B cell (primary cell): ENCODE measurements around the gene THRA. TPM values are rescaled to one million over a fixed set of nuclear protein-coding genes. Genes with fewer than 3 reads are reported as not detected.

Experiments used
- ATAC-seq: fragments of 200-7000 bp; cut with Tn5 transposase; one replicate; pipeline ENCODE4 v1.10.0; 2021; ENCODE audit warnings: low read depth, mild to moderate bottlenecking, moderate number of reproducible peaks, moderate library complexity
- CTCF ChIA-PET: fragments of 350-600 bp; sonication (Branson Sonifier 250); formaldehyde crosslinking; loops from one replicate; lab custom pipeline; 2021; ENCODE audit warnings: antibody characterized with exemption, inconsistent platforms; lab: Charles Lee
- POLR2A ChIA-PET: fragments of 350-600 bp; sonication (Branson Sonifier 250); formaldehyde crosslinking; loops from one replicate; lab custom pipeline; 2021; ENCODE audit warnings: antibody characterized with exemption; lab: Charles Lee
- DNase-seq: peaks from one replicate; pipeline ENCODE4 v3.0.0; 2013
- H2AFZ ChIP-seq: 2 replicates; pipeline ENCODE4 v1.6.1; 2012; ENCODE audit warnings: mild to moderate bottlenecking, low read depth, low read length; ENCODE audit not compliant: insufficient read depth, poor library complexity, severe bottlenecking
- H3K27ac ChIP-seq, 2 donors: 1 replicate in 1 of 2; 2 replicates in 1 of 2; pipeline ENCODE4 v1.5.1; 2012 to 2013; ENCODE audit warnings: low read length in 2 of 2, mild to moderate bottlenecking in 2 of 2, moderate library complexity in 1 of 2
- H3K27me3 ChIP-seq, 4 experiments: fragments of 200-600 bp in 1 of 4; sonication (generic) in 1 of 4; replicated peaks in 1 of 4; 1 replicate in 2 of 4; 2 replicates in 2 of 4; pipeline versions ENCODE4 v1.6.1 to v1.7.0; 2013 to 2016; ENCODE audit warnings: low read length in 3 of 4, mild to moderate bottlenecking in 2 of 4, mixed read lengths in 1 of 4, moderate library complexity in 1 of 4; ENCODE audit not compliant: insufficient read depth in 4 of 4, control insufficient read depth in 3 of 4; ENCODE audit errors: control extremely low read depth in 1 of 4
- H3K36me3 ChIP-seq, 2 experiments: replicated peaks in 1 of 2; 1 replicate in 1 of 2; 2 replicates in 1 of 2; pipeline versions ENCODE4 v1.6.1 to v1.7.1; 2013; ENCODE audit warnings: low read length in 1 of 2; ENCODE audit not compliant: insufficient read depth in 2 of 2, control insufficient read depth in 1 of 2; ENCODE audit errors: control extremely low read depth in 1 of 2, extremely low read depth in 1 of 2
- H3K4me1 ChIP-seq, 2 donors: fragments of 200-600 bp in 1 of 2; sonication (generic) in 1 of 2; 1 replicate in 1 of 2; 2 replicates in 1 of 2; pipeline versions ENCODE4 v1.5.1 to v1.6.1; 2013 to 2017; ENCODE audit warnings: low read length in 2 of 2; ENCODE audit not compliant: control insufficient read depth in 2 of 2, insufficient read depth in 2 of 2
- H3K4me2 ChIP-seq: replicated peaks from 2 replicates; pipeline ENCODE3; 2012; ENCODE audit warnings: mild to moderate bottlenecking, low read depth, low read length; ENCODE audit not compliant: poor library complexity, severe bottlenecking
- H3K4me3 ChIP-seq, 5 experiments: fragments of 200-600 bp in 1 of 5; sonication (generic) in 1 of 5; 1 replicate in 3 of 5; 2 replicates in 2 of 5; pipeline versions ENCODE4 v1.5.1 to v1.7.0; 2011 to 2016; ENCODE audit warnings: low read length in 4 of 5, mild to moderate bottlenecking in 4 of 5, low read depth in 2 of 5, control low read depth in 1 of 5, moderate library complexity in 1 of 5; ENCODE audit not compliant: insufficient read depth in 1 of 5; ENCODE audit errors: control extremely low read depth in 1 of 5, extremely low read depth in 1 of 5
- H3K79me2 ChIP-seq: fragments of 200-600 bp; sonication (generic); one replicate; pipeline ENCODE4 v1.6.0; 2016; ENCODE audit warnings: low read length; ENCODE audit not compliant: control insufficient read depth, insufficient read depth
- H3K9ac ChIP-seq: fragments of 200-600 bp; sonication (generic); 2 replicates; pipeline ENCODE4 v1.6.1; 2017; ENCODE audit warnings: mild to moderate bottlenecking, low read length, moderate library complexity
- H3K9me3 ChIP-seq, 3 donors: one replicate each; pipeline versions ENCODE4 v1.6.1 to v1.7.1; 2013; ENCODE audit warnings: low read length in 2 of 3; ENCODE audit not compliant: control insufficient read depth in 2 of 3, insufficient read depth in 1 of 3; ENCODE audit errors: control extremely low read depth in 1 of 3
- H4K20me1 ChIP-seq: 2 replicates; pipeline ENCODE4 v1.6.0; 2012; ENCODE audit warnings: mild to moderate bottlenecking, low read length; ENCODE audit not compliant: insufficient read depth, control insufficient read depth, poor library complexity, severe bottlenecking
- H3K27ac Mint-ChIP-seq: one replicate; pipeline ENCODE4 v1.8.0; 2021; ENCODE audit warnings: mixed read lengths
- H3K27me3 Mint-ChIP-seq: one replicate; pipeline ENCODE4 v1.8.0; 2021; ENCODE audit warnings: mixed read lengths
- H3K4me1 Mint-ChIP-seq: one replicate; pipeline ENCODE4 v1.8.0; 2021; ENCODE audit warnings: mixed read lengths
- H3K4me3 Mint-ChIP-seq: one replicate; pipeline ENCODE4 v1.8.0; 2021; ENCODE audit warnings: mixed read lengths
- H3K9me3 Mint-ChIP-seq: one replicate; pipeline ENCODE4 v1.8.0; 2022; ENCODE audit warnings: mixed read lengths; ENCODE audit not compliant: insufficient read depth
- EZH2 ChIP-seq: IDR thresholded peaks from 2 replicates; pipeline ENCODE4 v1.6.1; 2012; ENCODE audit warnings: borderline replicate concordance, low read depth, mild to moderate bottlenecking, moderate library complexity, low read length; ENCODE audit not compliant: insufficient read depth, poor library complexity, severe bottlenecking
- WGBS: methylation state at CpG from one replicate; pipeline ENCODE4 v1.1.5; 2013; ENCODE audit warnings: missing lambda C conversion rate; ENCODE audit not compliant: insufficient coverage; 5-methylcytosine and 5-hydroxymethylcytosine counted together
- intact Hi-C: fragments of 100-400 bp; cut with micrococcal nuclease; formaldehyde crosslinking; loops from one replicate; pipeline ENCODE4 v1.10.0; 2022
- polyA plus RNA-seq: library from polyadenylated mRNA; depleted of rRNA; stranded (reverse); fragments of >200 nt; gene quantifications from 2 replicates; pipeline ENCODE4 v1.2.3, GENCODE V29; 2012
- total RNA-seq, 2 donors: library from RNA; stranded (reverse); fragments of 120-200 nt in 1 of 2; gene quantifications; 1 replicate in 1 of 2; 2 replicates in 1 of 2; pipeline versions ENCODE4 v1.2.3 to v1.2.4, GENCODE V29; 2013 to 2022
- TF ChIP-seq, protein P1 (sequence below): fragments of 200-600 bp; IDR thresholded peaks from one replicate; pipeline ENCODE4 v1.8.0; 2022; ENCODE audit warnings: antibody characterized with exemption, mild to moderate bottlenecking

The THRA gene
- total and polyA plus RNA-seq, 2 donors (not counting 1 experiment from before 2014, with no cell fraction given), result 8.0 to 17.1 TPM

DNA sequence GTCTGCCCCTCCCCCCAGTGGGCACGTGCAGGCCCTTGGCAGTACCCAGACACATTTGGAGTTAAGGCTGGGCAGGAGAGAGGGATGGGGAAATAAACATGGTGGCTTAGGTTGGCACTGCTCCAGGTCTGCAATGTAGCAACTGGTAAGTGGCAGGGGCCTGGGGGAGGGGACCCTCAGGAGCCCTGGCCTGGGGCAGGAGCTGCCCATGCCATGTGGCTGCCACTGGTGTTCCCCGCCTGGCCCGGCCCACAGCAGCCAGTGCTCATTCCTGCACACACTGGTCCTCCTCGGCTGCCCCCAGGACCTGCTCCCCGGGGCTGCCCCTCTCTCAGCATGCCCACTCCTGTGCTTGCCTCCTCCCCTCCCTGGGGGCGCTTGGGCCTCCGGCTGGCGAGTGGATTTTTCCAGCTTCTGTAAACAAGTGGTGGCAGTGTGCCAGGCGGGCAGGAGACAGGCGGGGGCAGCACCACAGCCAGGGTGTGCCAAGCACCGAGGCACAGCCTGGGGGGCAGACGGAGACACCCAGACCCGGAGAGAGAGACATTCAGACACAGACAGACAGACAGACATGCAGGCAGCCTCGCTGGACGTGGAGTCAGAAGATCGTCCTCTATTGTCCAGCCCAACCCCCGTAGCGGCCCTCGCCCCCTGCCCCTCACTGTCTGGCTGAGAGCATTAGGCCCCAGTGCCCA, 9.4 kb downstream of the THRA start:
- Histone ChIP-seq H3K27ac (no peak overlapping the region), H3K4me2 (peak overlapping the region; percentile 32)
- intact Hi-C loops, result no loop called here

More for the DNA sequence above, 9.4 kb downstream of the THRA start:
- no peak for ATAC-seq
- peaks cover 37% of the 10 kb centered on the region for H4K20me1 ChIP-seq
- Mint-ChIP-seq H3K27me3 (no peaks in the 10 kb centered on the region), H3K4me3 (no peak overlapping the region), H3K27ac (no peak overlapping the region), H3K4me1 (peaks cover 71% of the 10 kb centered on the region), H3K9me3 (no peaks in the 10 kb centered on the region)
- H3K4me1 ChIP-seq, result peaks cover 55 to 58% of the 10 kb centered on the region in 2 donors
- no peaks in the 10 kb centered on the region for H3K27me3 ChIP-seq
- H3K4me3 ChIP-seq, result no peak overlapping the region
- H2AFZ ChIP-seq, result no peak overlapping the region
- peaks cover 37% of the 10 kb centered on the region for H3K79me2 ChIP-seq
- WGBS, result 57% methylated on average over 17 of the region's 19 CpGs
- no peak overlapping the region for H3K9ac ChIP-seq
- ChIA-PET POLR2A (interaction anchor here (1.0 kb wide), 1 partner anchor 23 kb away, joined by 3 read pairs; no protein-coding TSS in a partner anchor), CTCF (interaction anchor here (1.8 to 8.4 kb wide), 5 partner anchors 8 to 40 kb away, joined by 12 to 128 read pairs (median 70); partner anchors contain the start of genes NR1D1 and THRA)
- no peak for DNase-seq
- TF ChIP-seq, protein P1, sequence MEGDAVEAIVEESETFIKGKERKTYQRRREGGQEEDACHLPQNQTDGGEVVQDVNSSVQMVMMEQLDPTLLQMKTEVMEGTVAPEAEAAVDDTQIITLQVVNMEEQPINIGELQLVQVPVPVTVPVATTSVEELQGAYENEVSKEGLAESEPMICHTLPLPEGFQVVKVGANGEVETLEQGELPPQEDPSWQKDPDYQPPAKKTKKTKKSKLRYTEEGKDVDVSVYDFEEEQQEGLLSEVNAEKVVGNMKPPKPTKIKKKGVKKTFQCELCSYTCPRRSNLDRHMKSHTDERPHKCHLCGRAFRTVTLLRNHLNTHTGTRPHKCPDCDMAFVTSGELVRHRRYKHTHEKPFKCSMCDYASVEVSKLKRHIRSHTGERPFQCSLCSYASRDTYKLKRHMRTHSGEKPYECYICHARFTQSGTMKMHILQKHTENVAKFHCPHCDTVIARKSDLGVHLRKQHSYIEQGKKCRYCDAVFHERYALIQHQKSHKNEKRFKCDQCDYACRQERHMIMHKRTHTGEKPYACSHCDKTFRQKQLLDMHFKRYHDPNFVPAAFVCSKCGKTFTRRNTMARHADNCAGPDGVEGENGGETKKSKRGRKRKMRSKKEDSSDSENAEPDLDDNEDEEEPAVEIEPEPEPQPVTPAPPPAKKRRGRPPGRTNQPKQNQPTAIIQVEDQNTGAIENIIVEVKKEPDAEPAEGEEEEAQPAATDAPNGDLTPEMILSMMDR, result no peak
- TF ChIP-seq EZH2, result no peak
- H3K9me3 ChIP-seq, result no peaks in the 10 kb centered on the region
- peaks cover 0 to 6% of the 10 kb centered on the region in 2 experiments for H3K36me3 ChIP-seq
